HepG2 (cell line): ENCODE data around the gene PRKACA. TPM values are rescaled to one million over a fixed set of nuclear protein-coding genes. Genes with fewer than 3 reads are reported as not detected.

Experiments
- AGO2 ChIP-seq: fragments of 200-400 bp; formaldehyde crosslinking; optimal IDR thresholded peaks from 2 replicates; pipeline ENCODE3; 2017; ENCODE audit warnings: mild to moderate bottlenecking, low read depth, low read length, moderate library complexity
- AKAP8 ChIP-seq: sonication (generic); formaldehyde crosslinking; IDR thresholded peaks from 2 replicates; pipeline ENCODE4 v1.5.1; 2020; ENCODE audit warnings: mild to moderate bottlenecking, missing genetic modification reagents
- ATF7-NPFF ChIP-seq: sonication (generic); formaldehyde crosslinking; IDR thresholded peaks from 2 replicates; pipeline ENCODE4 v1.8.1; 2023; ENCODE audit warnings: mild to moderate bottlenecking, low read depth, missing genetic modification reagents, moderate library complexity
- EED ChIP-seq: sonication (generic); formaldehyde crosslinking; IDR thresholded peaks from 2 replicates; pipeline ENCODE4 v1.5.0; 2020; ENCODE audit warnings: mild to moderate bottlenecking, missing genetic modification reagents
- ETV5 ChIP-seq: IDR thresholded peaks from 2 replicates; pipeline ENCODE4 v1.6.1; 2018; ENCODE audit warnings: missing biosample characterization, missing genetic modification reagents, inconsistent platforms, borderline replicate concordance
- FOXP4 ChIP-seq: sonication (generic); formaldehyde crosslinking; IDR thresholded peaks from 2 replicates; pipeline ENCODE4 v1.4.0; 2020; ENCODE audit warnings: missing genetic modification reagents
- HIVEP1 ChIP-seq: sonication (generic); formaldehyde crosslinking; IDR thresholded peaks from 2 replicates; pipeline ENCODE4 v1.4.0; 2020; ENCODE audit warnings: mild to moderate bottlenecking, missing genetic modification reagents
- MAFF ChIP-seq: IDR thresholded peaks from 2 replicates; pipeline ENCODE4 v1.6.1; 2011; ENCODE audit warnings: low read depth, low read length, improper control_type of control experiment
- MBNL3 ChIP-seq: fragments of 250-450 bp; sonication (Bioruptor Pico); conservative IDR thresholded peaks from 2 replicates; pipeline ENCODE4 v1.8.0; 2022; ENCODE audit warnings: mild to moderate bottlenecking, inconsistent platforms
- MEF2D ChIP-seq: sonication (generic); formaldehyde crosslinking; IDR thresholded peaks from 2 replicates; pipeline ENCODE4 v1.5.1; 2020; ENCODE audit warnings: mild to moderate bottlenecking, missing genetic modification reagents
- NCOA1 ChIP-seq: sonication (generic); formaldehyde crosslinking; IDR thresholded peaks from 2 replicates; pipeline ENCODE4 v1.9.0; 2021; ENCODE audit warnings: missing genetic modification reagents
- RBAK ChIP-seq: sonication (generic); formaldehyde crosslinking; IDR thresholded peaks from 2 replicates; pipeline ENCODE4 v1.5.1; 2020; ENCODE audit warnings: mild to moderate bottlenecking, missing genetic modification reagents
- SRY ChIP-seq: sonication (generic); formaldehyde crosslinking; IDR thresholded peaks from 2 replicates; pipeline ENCODE4 v1.8.0; 2022; ENCODE audit warnings: mild to moderate bottlenecking, missing genetic modification reagents
- TEAD2 ChIP-seq: sonication (generic); formaldehyde crosslinking; IDR thresholded peaks from 2 replicates; pipeline ENCODE4 v1.9.0; 2021; ENCODE audit warnings: missing genetic modification reagents
- ZKSCAN8 ChIP-seq: IDR thresholded peaks from 2 replicates; pipeline ENCODE4 v1.6.1; 2016; ENCODE audit warnings: borderline replicate concordance, missing genetic modification reagents, missing compliant biosample characterization
- ZMAT5 ChIP-seq: sonication (generic); formaldehyde crosslinking; IDR thresholded peaks from 2 replicates; pipeline ENCODE4 v1.5.0; 2020; ENCODE audit warnings: mild to moderate bottlenecking, low read depth, missing genetic modification reagents, borderline replicate concordance
- ZNF143 ChIP-seq: sonication (generic); formaldehyde crosslinking; IDR thresholded peaks from 2 replicates; pipeline ENCODE4 v1.4.0; 2020; ENCODE audit warnings: missing genetic modification reagents
- ZNF207 ChIP-seq: fragments of 450-650 bp; IDR thresholded peaks from 2 replicates; pipeline ENCODE4 v1.6.1; 2016; ENCODE audit warnings: antibody characterized with exemption, borderline replicate concordance
- polyA plus RNA-seq, 8 experiments: library from polyadenylated mRNA; depleted of rRNA in 3 of 8; stranded (reverse) in 7 of 8; unstranded in 1 of 8; fragments of >200 nt; fragmentation: Illumina TruSeq in 4 of 8; extraction: Trizol in 4 of 8; gene quantifications; 2 replicates each; pipeline versions ENCODE4 v1.2.1 to v1.2.3, GENCODE V29; 2011 to 2016; ENCODE audit warnings: low read depth in 4 of 8, missing spikeins in 1 of 8, mixed read lengths in 1 of 8; ENCODE audit not compliant: insufficient read depth in 1 of 8
- total RNA-seq, 5 experiments: library from RNA; depleted of rRNA; stranded (reverse); fragments of >200 nt; fragmentation: Illumina TruSeq; extraction: Trizol; gene quantifications; 2 replicates each; pipeline ENCODE4 v1.2.3, GENCODE V29; 2016; ENCODE audit warnings: low read depth in 1 of 5
- TF ChIP-seq, protein P1 (sequence below): sonication (generic); formaldehyde crosslinking; IDR thresholded peaks from 2 replicates; pipeline ENCODE4 v1.4.0; 2020; ENCODE audit warnings: missing genetic modification reagents
- TF ChIP-seq, protein P2 (sequence below): sonication (generic); formaldehyde crosslinking; IDR thresholded peaks from 2 replicates; pipeline ENCODE4 v1.8.1; 2022; ENCODE audit warnings: mild to moderate bottlenecking, missing genetic modification reagents
- TF ChIP-seq, protein P3 (sequence below): sonication (generic); formaldehyde crosslinking; IDR thresholded peaks from 2 replicates; pipeline ENCODE4 v1.5.1; 2020; ENCODE audit warnings: missing genetic modification reagents, mild to moderate bottlenecking, borderline replicate concordance
- TF ChIP-seq, protein P4 (sequence below): sonication (generic); formaldehyde crosslinking; IDR thresholded peaks from 2 replicates; pipeline ENCODE4 v1.8.1; 2022; ENCODE audit warnings: low read depth, mild to moderate bottlenecking, missing genetic modification reagents

Gene PRKACA
- total and polyA plus RNA-seq, 2 of the 13 experiments (the other 11 are each of a cell fraction or from before 2014, with no cell fraction given) = 11.0 to 18.2 TPM

GRCh38 chr19:14135985-14136508 lies 18.5 kb upstream of the PRKACA start (continued):
- TF ChIP-seq RBAK (CRISPR knock-in tag) = no peak
- TF ChIP-seq ZMAT5 (CRISPR knock-in tag) = no peak
- TF ChIP-seq MAFF = no peak
- 0 out of 2 replicates have a peak, but pooled peaks have one; percentile 6 for TF ChIP-seq MEF2D (CRISPR knock-in tag)
- no peak for TF ChIP-seq NCOA1 (CRISPR knock-in tag)
- TF ChIP-seq TEAD2 (CRISPR knock-in tag) = no peak
- TF ChIP-seq SRY (CRISPR knock-in tag) = 0 out of 2 replicates have a peak, but pooled peaks have one; percentile 83
- no peak for TF ChIP-seq AKAP8 (CRISPR knock-in tag)
- TF ChIP-seq, protein P1, sequence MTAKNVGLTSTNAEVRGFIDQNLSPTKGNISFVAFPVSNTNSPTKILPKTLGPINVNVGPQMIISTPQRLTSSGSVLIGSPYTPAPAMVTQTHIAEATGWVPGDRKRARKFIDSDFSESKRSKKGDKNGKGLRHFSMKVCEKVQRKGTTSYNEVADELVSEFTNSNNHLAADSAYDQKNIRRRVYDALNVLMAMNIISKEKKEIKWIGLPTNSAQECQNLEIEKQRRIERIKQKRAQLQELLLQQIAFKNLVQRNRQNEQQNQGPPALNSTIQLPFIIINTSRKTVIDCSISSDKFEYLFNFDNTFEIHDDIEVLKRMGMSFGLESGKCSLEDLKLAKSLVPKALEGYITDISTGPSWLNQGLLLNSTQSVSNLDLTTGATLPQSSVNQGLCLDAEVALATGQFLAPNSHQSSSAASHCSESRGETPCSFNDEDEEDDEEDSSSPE = no peak
- TF ChIP-seq ETV5 = peak; percentile 29; the same call in 1 of the 2 replicates
- TF ChIP-seq AGO2 = peak; percentile 33
- TF ChIP-seq, protein P2, sequence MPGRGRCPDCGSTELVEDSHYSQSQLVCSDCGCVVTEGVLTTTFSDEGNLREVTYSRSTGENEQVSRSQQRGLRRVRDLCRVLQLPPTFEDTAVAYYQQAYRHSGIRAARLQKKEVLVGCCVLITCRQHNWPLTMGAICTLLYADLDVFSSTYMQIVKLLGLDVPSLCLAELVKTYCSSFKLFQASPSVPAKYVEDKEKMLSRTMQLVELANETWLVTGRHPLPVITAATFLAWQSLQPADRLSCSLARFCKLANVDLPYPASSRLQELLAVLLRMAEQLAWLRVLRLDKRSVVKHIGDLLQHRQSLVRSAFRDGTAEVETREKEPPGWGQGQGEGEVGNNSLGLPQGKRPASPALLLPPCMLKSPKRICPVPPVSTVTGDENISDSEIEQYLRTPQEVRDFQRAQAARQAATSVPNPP (CRISPR knock-in tag) = no peak
- no peak for TF ChIP-seq ATF7-NPFF (CRISPR knock-in tag)
- TF ChIP-seq HIVEP1 = no peak
- TF ChIP-seq, protein P3, sequence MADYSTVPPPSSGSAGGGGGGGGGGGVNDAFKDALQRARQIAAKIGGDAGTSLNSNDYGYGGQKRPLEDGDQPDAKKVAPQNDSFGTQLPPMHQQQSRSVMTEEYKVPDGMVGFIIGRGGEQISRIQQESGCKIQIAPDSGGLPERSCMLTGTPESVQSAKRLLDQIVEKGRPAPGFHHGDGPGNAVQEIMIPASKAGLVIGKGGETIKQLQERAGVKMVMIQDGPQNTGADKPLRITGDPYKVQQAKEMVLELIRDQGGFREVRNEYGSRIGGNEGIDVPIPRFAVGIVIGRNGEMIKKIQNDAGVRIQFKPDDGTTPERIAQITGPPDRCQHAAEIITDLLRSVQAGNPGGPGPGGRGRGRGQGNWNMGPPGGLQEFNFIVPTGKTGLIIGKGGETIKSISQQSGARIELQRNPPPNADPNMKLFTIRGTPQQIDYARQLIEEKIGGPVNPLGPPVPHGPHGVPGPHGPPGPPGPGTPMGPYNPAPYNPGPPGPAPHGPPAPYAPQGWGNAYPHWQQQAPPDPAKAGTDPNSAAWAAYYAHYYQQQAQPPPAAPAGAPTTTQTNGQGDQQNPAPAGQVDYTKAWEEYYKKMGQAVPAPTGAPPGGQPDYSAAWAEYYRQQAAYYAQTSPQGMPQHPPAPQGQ (CRISPR knock-in tag) = no peak
- no peak for TF ChIP-seq EED (CRISPR knock-in tag)
- no peak for TF ChIP-seq FOXP4 (CRISPR knock-in tag)
- no peak for TF ChIP-seq ZNF207
- no peak for TF ChIP-seq ZNF143 (CRISPR knock-in tag)
- no peak for TF ChIP-seq MBNL3 (CRISPR knock-in tag)
- TF ChIP-seq ZKSCAN8 (CRISPR knock-in tag) = no peak
- TF ChIP-seq, protein P4, sequence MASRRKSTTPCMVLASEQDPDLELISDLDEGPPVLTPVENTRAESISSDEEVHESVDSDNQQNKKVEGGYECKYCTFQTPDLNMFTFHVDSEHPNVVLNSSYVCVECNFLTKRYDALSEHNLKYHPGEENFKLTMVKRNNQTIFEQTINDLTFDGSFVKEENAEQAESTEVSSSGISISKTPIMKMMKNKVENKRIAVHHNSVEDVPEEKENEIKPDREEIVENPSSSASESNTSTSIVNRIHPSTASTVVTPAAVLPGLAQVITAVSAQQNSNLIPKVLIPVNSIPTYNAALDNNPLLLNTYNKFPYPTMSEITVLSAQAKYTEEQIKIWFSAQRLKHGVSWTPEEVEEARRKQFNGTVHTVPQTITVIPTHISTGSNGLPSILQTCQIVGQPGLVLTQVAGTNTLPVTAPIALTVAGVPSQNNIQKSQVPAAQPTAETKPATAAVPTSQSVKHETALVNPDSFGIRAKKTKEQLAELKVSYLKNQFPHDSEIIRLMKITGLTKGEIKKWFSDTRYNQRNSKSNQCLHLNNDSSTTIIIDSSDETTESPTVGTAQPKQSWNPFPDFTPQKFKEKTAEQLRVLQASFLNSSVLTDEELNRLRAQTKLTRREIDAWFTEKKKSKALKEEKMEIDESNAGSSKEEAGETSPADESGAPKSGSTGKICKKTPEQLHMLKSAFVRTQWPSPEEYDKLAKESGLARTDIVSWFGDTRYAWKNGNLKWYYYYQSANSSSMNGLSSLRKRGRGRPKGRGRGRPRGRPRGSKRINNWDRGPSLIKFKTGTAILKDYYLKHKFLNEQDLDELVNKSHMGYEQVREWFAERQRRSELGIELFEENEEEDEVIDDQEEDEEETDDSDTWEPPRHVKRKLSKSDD = no peak
